GM21825 (cell line): ENCODE measurements around the gene MYH14.

ENCODE experiments used
- ATAC-seq: cut with Tn5 transposase; IDR thresholded peaks from one replicate; pipeline ENCODE4 v1.9.1; 2021; ENCODE audit warnings: mild to moderate bottlenecking, moderate library complexity; ENCODE audit not compliant: unreplicated experiment

Gene MYH14

GRCh38 chr19:50192463-50193211 is 10.8 kb upstream of the MYH14 start:
- ATAC-seq, result no peak

- ATAC-seq, result no peak
Observed at GRCh38 chr19:50195224-50195623, 8.2 kb upstream of the MYH14 start.

- ATAC-seq, result no peak
Observed at GRCh38 chr19:50196322-50196932, 7.0 kb upstream of the MYH14 start.

GRCh38 chr19:50197348-50197747 is 6.1 kb upstream of the MYH14 start:
- ATAC-seq, result no peak

- no peak for ATAC-seq
Observed at GRCh38 chr19:50198431-50199258, 4.8 kb upstream of the MYH14 start.

GRCh38 chr19:50199259-50199555 is 4.2 kb upstream of the MYH14 start:
- no peak for ATAC-seq

- no peak for ATAC-seq
Observed at GRCh38 chr19:50202386-50202785, 1.0 kb upstream of the MYH14 start.

GRCh38 chr19:50202962-50203280 is 501 bp upstream of the MYH14 start:
- no peak for ATAC-seq

GRCh38 chr19:50204081-50204428 is 633 bp downstream of the MYH14 start:
- no peak for ATAC-seq

- no peak for ATAC-seq
Observed at GRCh38 chr19:50204811-50205675, 1.6 kb downstream of the MYH14 start.

- no peak for ATAC-seq
Observed at GRCh38 chr19:50205681-50206138, 2.3 kb downstream of the MYH14 start.

- ATAC-seq, result no peak
Observed at GRCh38 chr19:50206191-50206590, 2.8 kb downstream of the MYH14 start.

- ATAC-seq, result no peak
Observed at GRCh38 chr19:50207730-50208129, 4.3 kb downstream of the MYH14 start.

GRCh38 chr19:50209131-50209530 is 5.7 kb downstream of the MYH14 start:
- no peak for ATAC-seq

GRCh38 chr19:50210425-50210824 is 7.0 kb downstream of the MYH14 start:
- no peak for ATAC-seq

GRCh38 chr19:50213925-50214324 is 10.5 kb downstream of the MYH14 start:
- no peak for ATAC-seq

- no peak for ATAC-seq
Observed at GRCh38 chr19:50214699-50215543, 11.5 kb downstream of the MYH14 start.

- ATAC-seq, result no peak
Observed at GRCh38 chr19:50215820-50216219, 12.4 kb downstream of the MYH14 start.

- no peak for ATAC-seq
Observed at GRCh38 chr19:50221087-50221486, 17.7 kb downstream of the MYH14 start.

- ATAC-seq, result no peak
Observed at GRCh38 chr19:50222691-50223438, 19.4 kb downstream of the MYH14 start.
